Adipose tissue (tissue), 3 donors: Measurements from ENCODE around the gene PBX1. TPM values are rescaled to one million over a fixed set of nuclear protein-coding genes. Genes with fewer than 3 reads are reported as not detected.

ENCODE experiments used
- H3K27ac ChIP-seq: one replicate; pipeline ENCODE4 v1.5.1; 2013; ENCODE audit warnings: low read depth, low read length
- WGBS, 3 donors: extraction: QIAGEN DNeasy Blood & Tissue Kit; methylation state at CpG; one replicate each; pipeline ENCODE4 v1.1.7; 2013; 5-methylcytosine and 5-hydroxymethylcytosine counted together
- polyA plus RNA-seq, 3 donors: library from polyadenylated mRNA; stranded (reverse); fragments of 200-250 nt; gene quantifications; one replicate each; pipeline ENCODE4 v1.2.3, GENCODE V29; 2013
- donor health status: healthy with polysubstance abuse.
- donor health status: Bipolar disorder and iron deficiency.
- donor health status: healthy.

The PBX1 gene
- polyA plus RNA-seq, 3 donors, result 23.8 to 45.7 (median 24.1) TPM

GRCh38 chr1:164699815-164700491, 141.0 kb downstream of the PBX1 start:
- WGBS, 3 donors, result 56 to 73% (median 71%) methylated on average over 17 of the region's 17 CpGs
- no peak overlapping the region for H3K27ac ChIP-seq

- 67 to 95% (median 92%) methylated on average over 2 of the region's 2 CpGs for WGBS, 3 donors
- no peak overlapping the region for H3K27ac ChIP-seq
These were observed 141.7 kb downstream of the PBX1 start for GRCh38 chr1:164700683-164701082.

GRCh38 chr1:164701189-164701761, 142.3 kb downstream of the PBX1 start:
- H3K27ac ChIP-seq, result no peak overlapping the region
- 80 to 87% (median 85%) methylated on average over 2 of the region's 2 CpGs for WGBS, 3 donors

- 94 to 100% (median 94%) methylated on average over 1 of the region's 1 CpG for WGBS, 3 donors
- H3K27ac ChIP-seq, result no peak overlapping the region
These were observed 143.2 kb downstream of the PBX1 start for GRCh38 chr1:164702216-164702615.

- WGBS, 3 donors, result 76 to 90% (median 84%) methylated on average over 2 of the region's 2 CpGs
- no peak overlapping the region for H3K27ac ChIP-seq
These were observed 143.7 kb downstream of the PBX1 start for GRCh38 chr1:164702664-164703063.

GRCh38 chr1:164703463-164703862, 144.5 kb downstream of the PBX1 start:
- no peak overlapping the region for H3K27ac ChIP-seq

GRCh38 chr1:164703960-164704411, 145.0 kb downstream of the PBX1 start:
- 59 to 75% (median 64%) methylated on average over 1 of the region's 1 CpG for WGBS, 3 donors
- no peak overlapping the region for H3K27ac ChIP-seq

More at GRCh38 chr1:164703463-164703862, 144.5 kb downstream of the PBX1 start:
- 59 to 73% (median 73%) methylated on average over 7 of the region's 7 CpGs for WGBS, 3 donors

GRCh38 chr1:164704954-164705353, 146.0 kb downstream of the PBX1 start:
- H3K27ac ChIP-seq, result no peak overlapping the region

GRCh38 chr1:164706606-164706987, 147.6 kb downstream of the PBX1 start:
- H3K27ac ChIP-seq, result no peak overlapping the region

More at GRCh38 chr1:164704954-164705353, 146.0 kb downstream of the PBX1 start:
- WGBS, 3 donors, result 62 to 81% (median 78%) methylated on average over 1 of the region's 1 CpG

- no peak overlapping the region for H3K27ac ChIP-seq
- WGBS, 3 donors, result 59 to 88% (median 82%) methylated on average over 8 of the region's 8 CpGs
These were observed 148.9 kb downstream of the PBX1 start for GRCh38 chr1:164707868-164708331.

- no peak overlapping the region for H3K27ac ChIP-seq
- 97 to 98% (median 98%) methylated on average over 3 of the region's 3 CpGs for WGBS, 3 donors
These were observed 149.6 kb downstream of the PBX1 start for GRCh38 chr1:164708596-164708995.

GRCh38 chr1:164709126-164709525, 150.1 kb downstream of the PBX1 start:
- 41 to 65% (median 43%) methylated on average over 4 of the region's 4 CpGs for WGBS, 3 donors
- H3K27ac ChIP-seq, result no peak overlapping the region

GRCh38 chr1:164709541-164710278, 150.7 kb downstream of the PBX1 start:
- WGBS, 3 donors, result 78 to 86% (median 85%) methylated on average over 10 of the region's 10 CpGs
- H3K27ac ChIP-seq, result no peak overlapping the region

- H3K27ac ChIP-seq, result no peak overlapping the region
- 14 to 27% (median 26%) methylated on average over 25 of the region's 25 CpGs for WGBS, 3 donors
These were observed 153.4 kb downstream of the PBX1 start for GRCh38 chr1:164712131-164713036.

- WGBS, 3 donors, result 27 to 53% (median 40%) methylated on average over 5 of the region's 5 CpGs
- H3K27ac ChIP-seq, result no peak overlapping the region
These were observed 154.6 kb downstream of the PBX1 start for GRCh38 chr1:164713456-164714207.

GRCh38 chr1:164716992-164717703, 158.2 kb downstream of the PBX1 start:
- 69 to 80% (median 69%) methylated on average over 8 of the region's 8 CpGs for WGBS, 3 donors
- no peak overlapping the region for H3K27ac ChIP-seq

GRCh38 chr1:164718821-164719220, 159.8 kb downstream of the PBX1 start:
- H3K27ac ChIP-seq, result no peak overlapping the region
- WGBS, 3 donors, result 19 to 57% (median 52%) methylated on average over 1 of the region's 1 CpG
